NCI-H460 (cell line): ENCODE data around the gene PLCG2. TPM values are rescaled to one million over a fixed set of nuclear protein-coding genes. Genes with fewer than 3 reads are reported as not detected.
"Not testable (repeated sequence)": the region's sequence is repeated elsewhere in the genome, so short reads cannot be mapped to it uniquely, and the experiment has no call there.

ENCODE experiments used
- DNase-seq: peaks from one replicate; pipeline ENCODE4 v3.0.0-alpha.2; 2016; ENCODE audit warnings: low read depth; ENCODE audit errors: extremely low read depth
- polyA plus RNA-seq: library from polyadenylated mRNA; depleted of rRNA; stranded (reverse); fragments of >200 nt; gene quantifications from 2 replicates; pipeline ENCODE4 v1.2.3, GENCODE V29; 2014; cell fraction: nucleus; rRNA removed
- total RNA-seq: library from RNA; depleted of rRNA; stranded (reverse); fragments of >200 nt; shearing (Covaris generic); gene quantifications from 2 replicates; pipeline ENCODE4 v1.2.3, GENCODE V29; 2014; rRNA removed

PLCG2 gene
- total RNA-seq: 1.3 and 2.8 TPM in 2 replicates
- 2.0 and 2.6 TPM in 2 replicates for polyA plus RNA-seq

GRCh38 chr16:81778861-81779535 is at the start of gene PLCG2:
PLCG2 (plus strand) TSS chr16:81779291; CDS start chr16:81785990, 6,699 bp downstream.
- peak; percentile 48 for DNase-seq

GRCh38 chr16:81729451-81729850 is 49.6 kb upstream of the PLCG2 start:
- no peak for DNase-seq

- DNase-seq: peak; percentile 77
Measured at GRCh38 chr16:81730090-81731051, 48.7 kb upstream of the PLCG2 start.

- no peak for DNase-seq
Measured at GRCh38 chr16:81731649-81732048, 47.4 kb upstream of the PLCG2 start.

GRCh38 chr16:81732699-81733098 is 46.4 kb upstream of the PLCG2 start:
- no peak for DNase-seq

- no peak for DNase-seq
Measured at GRCh38 chr16:81733295-81733694, 45.8 kb upstream of the PLCG2 start.

DNA sequence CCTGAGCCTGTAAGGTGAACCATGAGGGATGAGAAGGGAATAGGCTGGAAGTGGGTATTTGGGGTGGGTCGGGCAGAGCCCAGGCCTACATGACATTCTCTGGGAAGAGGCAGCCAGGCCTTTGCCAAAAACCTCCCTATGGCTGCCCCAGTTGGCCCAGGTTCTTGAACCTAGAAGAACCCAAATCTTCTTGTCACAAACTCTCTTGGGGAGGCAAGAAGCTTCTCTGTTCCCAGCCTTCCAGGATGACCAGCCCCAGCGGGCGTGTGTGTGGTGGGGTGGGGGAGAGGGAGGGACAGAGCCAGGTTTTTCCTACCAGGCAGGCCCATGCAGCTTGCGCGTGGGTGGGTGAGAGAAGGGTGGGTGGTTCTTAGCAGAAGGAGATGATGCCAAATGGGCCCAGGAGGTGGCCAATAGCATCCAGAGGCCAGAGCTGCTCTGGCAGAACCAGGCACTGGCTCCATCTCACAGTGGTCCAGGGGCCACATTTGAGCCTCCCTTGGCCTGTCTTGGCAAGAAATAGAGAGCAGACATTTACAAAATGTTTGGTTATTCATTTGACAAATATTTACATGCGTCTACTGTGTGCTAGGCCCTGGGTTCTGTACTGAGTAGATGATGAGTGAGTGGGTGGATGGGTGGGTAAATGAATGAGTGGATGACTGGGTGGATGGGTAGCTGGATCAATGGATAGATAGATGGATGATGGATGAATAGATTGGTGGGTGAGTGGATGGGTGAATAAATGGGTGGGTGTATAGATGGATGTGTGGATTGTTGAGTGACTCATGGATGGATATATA is 44.3 kb upstream of the PLCG2 start:
- no peak for DNase-seq

GRCh38 chr16:81737885-81738536 is 41.1 kb upstream of the PLCG2 start:
- peak; percentile 72 for DNase-seq

DNA sequence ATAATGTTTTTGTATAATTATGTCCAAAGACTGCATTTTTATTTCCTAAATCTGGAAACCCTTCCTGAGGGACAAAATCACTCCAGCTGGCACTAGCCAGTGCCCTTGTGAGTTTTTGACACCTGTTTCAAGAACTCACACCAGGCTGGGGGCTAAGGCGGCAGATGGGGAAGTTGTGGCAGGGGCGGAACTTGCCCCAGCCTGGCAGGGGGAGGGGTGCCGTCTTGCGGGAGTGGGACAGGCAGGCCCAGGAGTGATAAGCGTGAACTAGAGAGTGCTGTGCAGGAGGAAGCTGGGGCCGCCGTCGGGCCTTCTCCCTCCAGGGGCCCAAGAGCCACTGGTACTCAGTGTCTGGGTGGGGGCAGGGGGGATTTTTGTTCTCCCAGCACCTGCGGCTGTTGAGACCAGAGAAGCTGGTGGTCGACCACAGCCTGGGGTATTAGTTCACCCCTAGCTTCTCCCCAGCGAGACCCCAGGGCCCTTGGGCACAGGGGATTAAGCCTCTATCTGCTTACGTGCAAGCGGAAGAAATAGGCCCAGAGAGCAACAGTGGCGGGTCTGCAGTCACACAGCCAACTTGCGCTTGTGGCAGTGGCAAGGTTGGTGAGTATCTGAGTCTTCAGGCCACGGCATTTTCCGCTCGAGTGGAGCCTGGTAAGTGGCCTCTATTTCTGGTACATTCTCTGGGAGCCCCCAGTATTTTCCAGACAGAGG is 40.2 kb upstream of the PLCG2 start:
- no peak for DNase-seq

GRCh38 chr16:81739503-81739902 is 39.6 kb upstream of the PLCG2 start:
- no peak for DNase-seq

GRCh38 chr16:81740169-81740568 is 38.9 kb upstream of the PLCG2 start:
- DNase-seq: no peak

- not testable (repeated sequence) for DNase-seq
Measured at GRCh38 chr16:81741430-81741770, 37.7 kb upstream of the PLCG2 start.

GRCh38 chr16:81744385-81744784 is 34.7 kb upstream of the PLCG2 start:
- DNase-seq: no peak

DNA sequence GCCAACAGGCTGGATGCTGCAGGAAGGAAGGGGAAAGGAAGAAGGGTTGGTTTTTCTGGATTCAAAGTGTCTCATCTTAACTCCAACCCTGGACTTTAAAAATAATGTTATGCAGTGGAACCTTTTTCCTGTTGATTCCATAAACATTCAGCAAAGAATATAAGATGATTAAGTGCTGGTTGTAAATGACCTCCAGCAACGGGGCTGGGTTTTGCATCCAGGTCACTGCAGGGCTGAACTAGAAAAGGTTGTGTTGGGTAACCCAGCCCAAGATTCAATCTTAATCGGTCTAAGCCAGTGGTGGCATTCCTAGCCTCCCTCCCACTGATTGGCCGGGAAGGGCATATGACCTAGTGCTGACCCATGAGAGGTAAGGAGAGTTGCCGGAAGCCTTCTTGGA is 34.2 kb upstream of the PLCG2 start:
- no peak for DNase-seq

- DNase-seq: peak; percentile 46
Measured at GRCh38 chr16:81745704-81746558, 33.2 kb upstream of the PLCG2 start.

DNA sequence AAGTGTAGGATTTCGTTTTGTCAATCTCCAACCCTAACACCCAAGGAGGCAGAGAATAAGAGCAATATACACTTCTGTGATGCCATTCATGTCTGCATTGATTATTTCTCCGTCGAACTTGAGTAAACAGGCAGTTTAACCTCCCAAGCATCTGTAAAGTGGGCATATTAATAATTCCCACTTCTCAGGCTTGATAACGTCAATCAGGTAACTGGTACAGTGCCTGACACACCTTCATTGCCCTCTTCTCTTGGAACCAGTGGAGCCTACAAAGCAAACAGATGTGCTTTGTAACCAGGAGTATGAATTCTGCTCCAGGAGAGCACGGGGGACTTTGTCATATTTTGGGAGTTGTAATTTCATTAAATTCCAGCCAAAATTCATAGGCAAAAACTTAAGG is 32.5 kb upstream of the PLCG2 start:
- no peak for DNase-seq

GRCh38 chr16:81748476-81749198 is 30.5 kb upstream of the PLCG2 start:
- DNase-seq: no peak

DNA sequence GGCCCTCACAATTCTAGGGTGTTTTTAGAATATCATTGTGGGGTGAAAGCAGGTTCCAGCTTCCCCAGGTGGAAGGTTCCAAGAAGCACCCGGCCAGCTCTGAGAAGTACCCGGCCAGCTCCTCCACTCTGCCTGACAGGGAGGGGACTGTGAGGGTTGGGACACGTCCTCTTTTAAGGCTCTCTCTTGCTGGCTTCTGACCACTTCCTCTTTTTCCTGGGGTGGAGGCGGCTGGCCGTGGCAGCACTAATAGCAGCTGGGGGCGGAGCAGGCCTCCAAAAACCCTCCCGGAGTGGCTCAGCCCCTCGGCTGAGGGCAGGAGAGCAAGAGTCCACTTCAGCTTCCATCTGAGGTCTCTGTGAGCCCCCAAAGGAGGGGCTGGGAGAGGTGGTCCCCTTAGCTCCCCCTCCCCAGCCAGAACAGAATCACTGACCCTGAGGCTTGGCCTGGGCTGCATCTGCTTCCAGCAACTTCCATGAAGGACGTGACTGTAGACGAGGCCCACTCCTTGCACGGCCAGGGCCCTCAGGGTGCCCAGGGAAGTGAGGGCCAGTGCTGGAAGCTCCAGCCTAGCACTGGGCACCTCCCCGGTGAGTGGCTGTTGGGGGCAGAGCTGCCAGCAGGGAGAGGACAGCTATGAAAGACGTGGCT is 26.7 kb upstream of the PLCG2 start:
- no peak for DNase-seq
